NCI-H2107 (cell line): ENCODE results near the gene PSMD2.

Experiments used
- DNase-seq: peaks from one replicate; lab custom pipeline; 2025; lab: John Stamatoyannopoulos, UW

PSMD2 gene

GRCh38 chr3:184317201-184317600, 18.2 kb downstream of the PSMD2 start:
- no peak for DNase-seq

- peak; percentile 99 for DNase-seq
These were observed 21.0 kb downstream of the PSMD2 start for GRCh38 chr3:184320104-184320445.

GRCh38 chr3:184321666-184322065, 22.6 kb downstream of the PSMD2 start:
- no peak for DNase-seq

- no peak for DNase-seq
These were observed 23.9 kb downstream of the PSMD2 start for GRCh38 chr3:184322731-184323487.

- no peak for DNase-seq
These were observed 24.7 kb downstream of the PSMD2 start for GRCh38 chr3:184323696-184324095.

DNA sequence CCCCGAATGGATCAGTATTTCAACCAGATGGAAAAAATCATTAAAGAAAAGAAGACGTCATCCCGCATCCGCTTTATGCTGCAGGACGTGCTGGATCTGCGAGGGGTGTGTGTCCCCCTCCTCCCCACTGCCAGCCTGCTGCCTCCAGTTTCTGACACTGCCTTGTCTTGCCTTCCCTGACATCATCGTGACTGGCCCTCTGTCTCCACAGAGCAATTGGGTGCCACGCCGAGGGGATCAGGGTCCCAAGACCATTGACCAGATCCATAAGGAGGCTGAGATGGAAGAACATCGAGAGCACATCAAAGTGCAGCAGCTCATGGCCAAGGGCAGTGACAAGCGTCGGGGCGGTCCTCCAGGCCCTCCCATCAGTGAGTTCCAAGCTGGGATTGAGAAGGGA, 26.2 kb downstream of the PSMD2 start:
- DNase-seq = no peak

DNA sequence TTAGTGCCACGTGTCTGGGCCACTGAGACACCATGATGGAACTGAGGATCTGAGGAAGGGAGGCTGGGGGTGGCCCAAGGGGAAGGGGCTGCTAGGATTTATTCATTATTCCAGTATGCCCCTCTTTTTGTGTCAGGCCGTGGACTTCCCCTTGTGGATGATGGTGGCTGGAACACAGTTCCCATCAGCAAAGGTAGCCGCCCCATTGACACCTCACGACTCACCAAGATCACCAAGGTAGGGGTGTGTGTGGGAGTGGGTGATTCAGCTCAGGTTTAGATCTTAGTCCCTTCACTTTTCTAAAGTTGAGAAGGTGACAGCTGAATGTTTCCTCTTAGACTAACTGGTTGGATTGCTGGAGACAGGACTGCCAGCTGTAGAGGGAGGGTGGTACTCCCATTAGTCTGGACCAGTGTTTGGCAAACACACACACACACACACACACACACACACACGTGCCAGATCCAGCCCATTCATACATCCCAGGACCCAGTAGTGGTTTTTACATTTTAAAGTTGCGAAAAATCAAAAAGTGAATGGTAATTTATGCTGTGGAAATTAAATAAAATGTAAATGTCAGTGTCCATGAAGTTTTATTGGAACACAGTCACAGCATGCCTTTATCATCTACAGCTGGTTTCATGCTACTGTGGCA, 26.8 kb downstream of the PSMD2 start:
- DNase-seq = no peak

DNA sequence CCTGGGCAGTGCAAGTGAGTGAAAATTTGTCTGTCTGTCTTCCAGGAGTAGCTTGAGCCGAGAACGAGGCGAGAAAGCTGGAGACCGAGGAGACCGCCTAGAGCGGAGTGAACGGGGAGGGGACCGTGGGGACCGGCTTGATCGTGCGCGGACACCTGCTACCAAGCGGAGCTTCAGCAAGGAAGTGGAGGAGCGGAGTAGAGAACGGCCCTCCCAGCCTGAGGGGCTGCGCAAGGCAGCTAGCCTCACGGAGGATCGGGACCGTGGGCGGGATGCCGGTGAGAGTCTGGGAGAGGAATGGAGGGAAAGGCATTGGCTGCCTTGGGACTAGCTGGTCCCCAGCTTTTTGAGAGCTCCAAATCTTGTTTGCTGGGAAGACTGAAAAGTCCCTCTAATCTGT, 28.1 kb downstream of the PSMD2 start:
- no peak for DNase-seq

DNA sequence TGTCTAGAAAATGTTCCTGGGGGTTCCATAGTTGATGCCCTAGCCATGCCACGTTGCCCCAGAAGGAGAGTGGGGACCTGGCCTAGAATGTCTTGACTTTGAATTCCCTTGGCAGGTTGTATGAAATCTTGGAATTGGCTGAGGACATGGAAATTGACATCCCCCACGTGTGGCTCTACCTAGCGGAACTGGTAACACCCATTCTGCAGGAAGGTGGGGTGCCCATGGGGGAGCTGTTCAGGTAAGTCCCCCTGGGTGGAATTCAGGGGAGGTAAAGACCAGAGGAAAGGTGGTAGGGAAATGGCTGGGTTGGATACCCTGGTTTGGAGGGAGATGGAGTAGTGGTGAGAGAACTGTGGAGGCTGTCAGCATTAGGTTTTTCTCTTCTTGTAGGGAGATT, 29.5 kb downstream of the PSMD2 start:
- DNase-seq = no peak

GRCh38 chr3:184332370-184333090, 33.5 kb downstream of the PSMD2 start:
- no peak for DNase-seq

- DNase-seq = no peak
These were observed 34.1 kb downstream of the PSMD2 start for GRCh38 chr3:184333190-184333589.

- no peak for DNase-seq
These were observed 34.7 kb downstream of the PSMD2 start for GRCh38 chr3:184333700-184334099.

DNA sequence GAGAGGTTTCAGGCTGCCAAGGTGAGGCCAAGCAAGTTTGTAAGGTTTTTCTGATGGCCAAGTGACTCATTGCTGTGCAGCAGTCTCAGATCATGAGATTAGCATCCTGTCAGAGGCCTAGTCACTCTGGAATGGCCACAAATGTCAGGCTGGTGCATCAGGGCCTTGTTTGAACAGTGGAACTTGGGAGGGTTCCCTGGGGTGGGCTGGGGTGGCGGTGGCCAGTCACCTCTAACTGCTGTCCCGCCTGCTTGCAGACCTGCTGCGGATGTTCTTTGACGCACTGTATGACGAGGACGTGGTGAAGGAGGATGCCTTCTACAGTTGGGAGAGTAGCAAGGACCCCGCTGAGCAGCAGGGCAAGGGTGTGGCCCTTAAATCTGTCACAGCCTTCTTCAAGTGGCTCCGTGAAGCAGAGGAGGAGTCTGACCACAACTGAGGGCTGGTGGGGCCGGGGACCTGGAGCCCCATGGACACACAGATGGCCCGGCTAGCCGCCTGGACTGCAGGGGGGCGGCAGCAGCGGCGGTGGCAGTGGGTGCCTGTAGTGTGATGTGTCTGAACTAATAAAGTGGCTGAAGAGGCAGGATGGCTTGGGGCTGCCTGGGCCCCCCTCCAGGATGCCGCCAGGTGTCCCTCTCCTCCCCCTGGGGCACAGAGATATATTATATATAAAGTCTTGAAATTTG, 35.6 kb downstream of the PSMD2 start:
- no peak for DNase-seq

DNA sequence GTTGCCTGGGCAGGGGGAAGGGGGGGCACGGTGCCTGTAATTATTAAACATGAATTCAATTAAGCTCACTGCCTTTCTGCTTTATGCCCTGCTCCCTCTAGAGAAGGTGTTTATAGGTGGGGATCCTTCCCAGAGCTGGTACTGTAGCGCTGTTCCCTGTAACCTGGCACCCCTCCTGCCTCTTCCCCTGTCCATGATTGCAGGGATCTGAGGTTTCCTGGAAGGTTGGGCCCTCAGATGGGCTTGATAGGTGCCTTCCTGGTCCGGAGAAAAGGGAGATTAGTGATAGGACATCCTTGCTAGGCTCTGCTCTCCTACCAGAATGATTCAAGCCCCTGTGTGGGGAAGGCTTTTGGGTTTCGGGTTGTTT, 36.2 kb downstream of the PSMD2 start:
- peak; percentile 38 for DNase-seq

DNA sequence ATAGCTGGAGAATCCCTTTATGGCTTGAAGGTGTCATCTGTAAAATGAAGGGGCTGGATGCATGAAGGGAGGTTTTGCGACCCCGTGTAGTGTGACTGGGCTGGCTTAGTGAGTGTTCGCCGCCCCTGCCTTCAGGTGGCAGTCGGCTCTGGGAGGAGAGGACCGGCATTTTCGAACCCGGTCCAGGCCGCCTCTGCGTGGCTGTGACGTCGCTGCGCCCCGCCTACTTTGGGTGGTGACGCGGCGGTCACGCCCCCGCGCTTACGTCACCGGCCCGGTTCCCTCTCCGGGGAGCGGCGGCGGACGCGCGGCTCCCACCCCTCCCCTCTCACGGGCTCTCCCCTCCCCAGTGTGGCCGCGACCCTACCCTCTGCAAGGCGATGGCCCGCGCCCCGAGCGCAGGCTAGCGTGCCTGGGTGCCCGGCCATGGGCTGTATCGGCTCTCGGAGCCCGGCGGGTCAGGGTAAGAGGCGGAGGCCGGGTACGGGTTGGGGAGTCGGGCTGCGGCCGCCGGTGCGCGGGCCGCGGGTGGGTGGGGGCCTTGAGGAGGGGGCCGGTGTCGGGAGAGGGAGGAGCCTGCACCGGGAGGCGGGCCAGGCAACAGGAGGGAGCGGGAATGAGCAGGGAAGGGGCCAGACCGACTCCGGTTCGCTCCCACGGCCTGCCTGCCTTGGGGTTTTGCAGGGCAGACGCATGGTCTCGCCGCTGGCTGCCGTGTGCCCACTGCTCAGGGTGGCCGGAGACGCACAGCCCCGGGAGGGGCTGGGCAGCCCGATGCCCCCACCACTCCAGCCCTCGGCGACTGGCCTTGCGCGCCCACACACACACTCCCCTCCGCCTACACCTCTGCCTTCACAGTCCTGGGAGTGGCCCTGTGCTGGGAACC, 36.9 kb downstream of the PSMD2 start:
- DNase-seq = peak; percentile 87

GRCh38 chr3:184336547-184337398, 37.7 kb downstream of the PSMD2 start:
- no peak for DNase-seq

- DNase-seq = no peak
These were observed 38.3 kb downstream of the PSMD2 start, which contains the start of gene FAM131A for GRCh38 chr3:184337399-184337714. Gene FAM131A (plus strand): TSS chr3:184337600. CDS start chr3:184337631, 31 bp downstream.

DNA sequence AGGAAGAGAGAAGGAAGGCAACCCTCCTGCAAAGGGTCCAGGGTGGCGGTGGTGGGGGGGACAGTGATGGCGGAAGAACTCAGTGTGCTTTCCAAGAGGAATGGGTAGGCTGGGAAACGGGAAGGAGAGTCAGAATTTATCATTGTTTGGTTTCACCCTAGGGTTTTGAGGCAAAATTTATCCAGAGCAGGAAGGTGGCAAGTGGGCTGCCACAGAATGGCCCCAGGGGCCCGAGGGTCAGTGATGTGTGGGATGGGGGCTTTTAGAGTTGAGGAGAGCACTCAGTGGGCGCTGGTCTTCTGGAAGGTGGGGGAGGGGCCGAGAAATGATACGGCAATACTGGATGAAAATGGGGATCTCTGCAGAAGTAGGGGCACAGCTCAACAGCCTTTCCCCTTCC, 38.9 kb downstream of the PSMD2 start:
- DNase-seq = no peak

DNA sequence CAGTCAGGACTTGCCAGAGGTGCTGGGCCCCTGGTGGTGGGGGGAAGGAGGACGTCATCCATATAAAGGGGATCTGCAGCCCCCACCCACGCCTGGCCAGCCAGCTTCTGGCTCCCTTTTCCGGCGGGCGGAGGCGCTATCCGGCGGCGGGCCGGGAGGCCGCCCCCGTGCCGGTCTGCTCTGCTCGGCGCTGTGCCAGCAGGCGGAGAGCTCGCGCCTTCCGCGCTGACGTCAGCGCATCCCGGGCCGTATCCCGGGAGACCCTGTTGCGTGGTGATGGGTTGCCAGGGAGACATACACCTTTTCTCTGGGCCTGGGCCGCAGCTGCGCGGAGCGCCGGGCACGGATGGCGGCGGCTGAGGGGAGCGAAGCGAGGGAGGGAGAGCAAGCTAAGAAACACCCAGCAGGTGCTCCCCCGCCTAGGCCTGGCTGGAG, 39.5 kb downstream of the PSMD2 start:
- peak; percentile 99 for DNase-seq

- no peak for DNase-seq
These were observed 40.0 kb downstream of the PSMD2 start for GRCh38 chr3:184339001-184339400.
